Neural progenitor cell (in vitro differentiated cells): Measurements from ENCODE around the gene OR8S1. TPM values are rescaled to one million over a fixed set of nuclear protein-coding genes. Genes with fewer than 3 reads are reported as not detected.
A peak's percentile ranks its signal among the peaks of the same experiment; 100 is the strongest.

ENCODE experiments used
- DNase-seq: peaks from one replicate; pipeline ENCODE4 v3.0.0-alpha.2; 2016; ENCODE audit warnings: low spot score
- H2AFZ ChIP-seq: fragments of 200-600 bp; sonication (generic); replicated peaks from 2 replicates; pipeline ENCODE4 v1.6.1; 2016; ENCODE audit warnings: antibody characterized with exemption
- H3F3A ChIP-seq: fragments of 200-600 bp; sonication (generic); 2 replicates; pipeline ENCODE4 v1.6.1; 2016; ENCODE audit warnings: antibody characterized with exemption, low read depth
- H3K27ac ChIP-seq: fragments of 200-600 bp; sonication (generic); 2 replicates; pipeline ENCODE4 v1.5.1; 2016; ENCODE audit warnings: mild to moderate bottlenecking
- H3K27me3 ChIP-seq: fragments of 200-600 bp; sonication (generic); 2 replicates; pipeline ENCODE4 v1.6.1; 2016; ENCODE audit warnings: mild to moderate bottlenecking, moderate library complexity
- H3K36me3 ChIP-seq: fragments of 200-600 bp; sonication (generic); 2 replicates; pipeline ENCODE4 v1.5.1; 2016
- H3K4me1 ChIP-seq: fragments of 200-600 bp; sonication (generic); 2 replicates; pipeline ENCODE4 v1.6.1; 2016; ENCODE audit warnings: mixed run types
- H3K4me2 ChIP-seq: fragments of 200-600 bp; sonication (generic); 2 replicates; pipeline ENCODE4 v1.6.1; 2016
- H3K4me3 ChIP-seq: fragments of 200-600 bp; sonication (generic); 2 replicates; pipeline ENCODE4 v1.5.1; 2016
- H3K79me2 ChIP-seq: fragments of 200-600 bp; sonication (generic); 2 replicates; pipeline ENCODE4 v1.6.1; 2016; ENCODE audit warnings: low read depth
- H3K9ac ChIP-seq: fragments of 200-600 bp; sonication (generic); 2 replicates; pipeline ENCODE4 v1.6.1; 2016
- H3K9me3 ChIP-seq: fragments of 200-600 bp; sonication (generic); 2 replicates; pipeline ENCODE4 v1.5.1; 2016; ENCODE audit warnings: low read depth
- H4K20me1 ChIP-seq: fragments of 200-600 bp; sonication (generic); 2 replicates; pipeline ENCODE4 v1.6.1; 2016; ENCODE audit warnings: low read depth
- H3K27ac Mint-ChIP-seq: 3 replicates; pipeline ENCODE4 v1.8.0; 2021; ENCODE audit warnings: mixed read lengths
- H3K27me3 Mint-ChIP-seq: 2 replicates; pipeline ENCODE4 v1.8.0; 2022; ENCODE audit warnings: low read depth, mild to moderate bottlenecking, inconsistent platforms, moderate library complexity, mixed read lengths; ENCODE audit not compliant: insufficient read depth
- H3K36me3 Mint-ChIP-seq: 3 replicates; pipeline ENCODE4 v1.8.0; 2021; ENCODE audit warnings: mixed read lengths
- H3K4me1 Mint-ChIP-seq: 3 replicates; pipeline ENCODE4 v1.8.0; 2021; ENCODE audit warnings: mixed read lengths
- H3K4me3 Mint-ChIP-seq: 3 replicates; pipeline ENCODE4 v1.8.0; 2021; ENCODE audit warnings: mild to moderate bottlenecking, moderate library complexity, mixed read lengths
- H3K9me3 Mint-ChIP-seq: 3 replicates; pipeline ENCODE4 v1.8.0; 2020; ENCODE audit warnings: mixed read lengths
- EZH2 ChIP-seq: fragments of 200-600 bp; sonication (generic); IDR thresholded peaks from 2 replicates; pipeline ENCODE4 v1.6.1; 2017; ENCODE audit warnings: antibody characterized with exemption, mild to moderate bottlenecking, moderate library complexity
- EZH2phosphoT487 ChIP-seq: fragments of 200-600 bp; sonication (generic); IDR thresholded peaks from 2 replicates; pipeline ENCODE4 v1.6.1; 2017; ENCODE audit warnings: antibody characterized with exemption
- total RNA-seq: library from RNA; depleted of rRNA; stranded (reverse); fragments of >200 nt; gene quantifications from 2 replicates; pipeline ENCODE4 v1.2.3, GENCODE V29; 2015; ENCODE audit warnings: low replicate concordance
- TF ChIP-seq, protein P1 (sequence below): fragments of 200-600 bp; sonication (generic); IDR thresholded peaks from 2 replicates; pipeline ENCODE4 v1.5.1; 2017; ENCODE audit warnings: antibody characterized with exemption, mild to moderate bottlenecking

OR8S1 gene
- not detected in 2 replicates for total RNA-seq

DNA sequence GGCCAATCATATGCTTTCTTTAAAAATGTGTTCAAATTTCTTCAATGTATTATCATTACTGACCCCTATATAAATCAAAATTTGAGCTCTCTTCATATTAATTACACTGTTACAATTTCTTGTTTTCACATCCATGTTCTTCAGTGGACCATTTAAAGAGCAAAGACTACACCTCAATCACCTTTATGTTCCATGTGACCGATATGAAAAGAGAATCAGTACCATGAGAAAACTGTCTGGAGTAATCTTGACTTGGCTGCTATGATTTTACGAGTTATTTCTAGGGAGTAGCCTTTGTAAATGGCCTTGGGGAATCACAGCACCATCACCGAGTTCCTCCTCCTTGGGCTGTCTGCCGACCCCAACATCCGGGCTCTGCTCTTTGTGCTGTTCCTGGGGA, at the start of gene OR8S1:
TSS of gene OR8S1 (plus strand) at position 301 of the 400 bp plus-strand sequence. CDS start at position 301, 0 bp downstream.
- H2AFZ ChIP-seq, result peak within 1 kb of the TSS; percentile 0
- Mint-ChIP-seq H3K9me3 (peaks cover 2% of the 10 kb centered on the region), H3K4me1 (no peaks in the 10 kb centered on the region), H3K4me3 (no peak within 1 kb of the TSS), H3K27ac (no peak within 1 kb of the TSS), H3K36me3 (no peaks in the 10 kb centered on the region), H3K27me3 (peaks cover 2% of the 10 kb centered on the region)
- no peaks in the 10 kb centered on the region for H3K9me3 ChIP-seq
- DNase-seq, result no peak
- no peaks in the 10 kb centered on the region for H3K79me2 ChIP-seq
- no peaks in the 10 kb centered on the region for H4K20me1 ChIP-seq
- no peak within 1 kb of the TSS for H3K9ac ChIP-seq
- no peaks in the 10 kb centered on the region for H3F3A ChIP-seq
- H3K4me1 ChIP-seq, result no peaks in the 10 kb centered on the region
- TF ChIP-seq EZH2 (no peak), EZH2phosphoT487 (no peak)
- TF ChIP-seq, protein P1, sequence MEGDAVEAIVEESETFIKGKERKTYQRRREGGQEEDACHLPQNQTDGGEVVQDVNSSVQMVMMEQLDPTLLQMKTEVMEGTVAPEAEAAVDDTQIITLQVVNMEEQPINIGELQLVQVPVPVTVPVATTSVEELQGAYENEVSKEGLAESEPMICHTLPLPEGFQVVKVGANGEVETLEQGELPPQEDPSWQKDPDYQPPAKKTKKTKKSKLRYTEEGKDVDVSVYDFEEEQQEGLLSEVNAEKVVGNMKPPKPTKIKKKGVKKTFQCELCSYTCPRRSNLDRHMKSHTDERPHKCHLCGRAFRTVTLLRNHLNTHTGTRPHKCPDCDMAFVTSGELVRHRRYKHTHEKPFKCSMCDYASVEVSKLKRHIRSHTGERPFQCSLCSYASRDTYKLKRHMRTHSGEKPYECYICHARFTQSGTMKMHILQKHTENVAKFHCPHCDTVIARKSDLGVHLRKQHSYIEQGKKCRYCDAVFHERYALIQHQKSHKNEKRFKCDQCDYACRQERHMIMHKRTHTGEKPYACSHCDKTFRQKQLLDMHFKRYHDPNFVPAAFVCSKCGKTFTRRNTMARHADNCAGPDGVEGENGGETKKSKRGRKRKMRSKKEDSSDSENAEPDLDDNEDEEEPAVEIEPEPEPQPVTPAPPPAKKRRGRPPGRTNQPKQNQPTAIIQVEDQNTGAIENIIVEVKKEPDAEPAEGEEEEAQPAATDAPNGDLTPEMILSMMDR, result no peak
- no peak within 1 kb of the TSS for H3K4me3 ChIP-seq
- H3K27ac ChIP-seq, result no peak within 1 kb of the TSS
- no peaks in the 10 kb centered on the region for H3K36me3 ChIP-seq
- no peak within 1 kb of the TSS for H3K4me2 ChIP-seq
- H3K27me3 ChIP-seq, result no peaks in the 10 kb centered on the region

DNA sequence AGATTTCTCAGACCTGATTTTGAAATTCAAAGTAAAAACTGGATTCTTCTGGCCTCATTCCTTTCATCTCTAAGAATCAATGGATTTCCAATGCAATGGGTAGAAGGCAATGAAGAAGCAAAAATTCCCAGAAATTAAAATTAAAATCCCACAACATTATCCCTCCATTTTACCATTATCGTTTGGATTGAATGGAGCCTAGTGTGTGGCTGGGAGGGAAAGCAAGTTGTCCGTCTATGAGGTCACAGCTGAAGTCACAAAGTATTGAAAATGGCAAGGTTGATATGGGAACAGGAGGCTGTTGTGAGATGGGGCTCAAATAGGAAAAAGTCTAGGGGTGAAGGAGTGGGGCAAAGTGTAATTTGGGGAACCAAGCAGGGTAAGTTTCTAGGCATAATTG, 43.2 kb upstream of the OR8S1 start, which contains the start of gene C12orf54:
TSS of gene C12orf54 (plus strand) at position 301 of the 400 bp plus-strand sequence. CDS start 799 bp downstream, outside the sequence.
- H3K36me3 Mint-ChIP-seq, result no peaks in the 10 kb centered on the region
- H3K27ac Mint-ChIP-seq, result no peak within 1 kb of the TSS
- H3K4me3 Mint-ChIP-seq, result no peak within 1 kb of the TSS
- Histone ChIP-seq H3K79me2 (no peaks in the 10 kb centered on the region), H3K4me2 (no peak within 1 kb of the TSS), H3K27ac (no peak within 1 kb of the TSS), H3K4me1 (no peaks in the 10 kb centered on the region), H3K9ac (no peak within 1 kb of the TSS), H3K4me3 (no peak within 1 kb of the TSS), H3K27me3 (no peaks in the 10 kb centered on the region), H3K9me3 (no peaks in the 10 kb centered on the region), H3F3A (no peaks in the 10 kb centered on the region), H3K36me3 (no peaks in the 10 kb centered on the region), H4K20me1 (no peaks in the 10 kb centered on the region), H2AFZ (no peak within 1 kb of the TSS)
- H3K4me1 Mint-ChIP-seq, result no peaks in the 10 kb centered on the region
- no peaks in the 10 kb centered on the region for H3K9me3 Mint-ChIP-seq
- no peaks in the 10 kb centered on the region for H3K27me3 Mint-ChIP-seq
- TF ChIP-seq EZH2, result no peak
- TF ChIP-seq EZH2phosphoT487, result no peak
- TF ChIP-seq, protein P1, result no peak
- DNase-seq, result no peak

GRCh38 chr12:48482930-48483329, 42.5 kb upstream of the OR8S1 start:
- H3K4me3 ChIP-seq, result no peak overlapping the region
- H3K36me3 ChIP-seq, result no peaks in the 10 kb centered on the region
- no peaks in the 10 kb centered on the region for H3F3A ChIP-seq
- H4K20me1 ChIP-seq, result no peaks in the 10 kb centered on the region
- H3K9me3 Mint-ChIP-seq, result no peaks in the 10 kb centered on the region
- H3K4me2 ChIP-seq, result no peak overlapping the region
- H3K27me3 ChIP-seq, result no peaks in the 10 kb centered on the region
- H3K4me3 Mint-ChIP-seq, result no peak overlapping the region
- H3K27ac ChIP-seq, result no peak overlapping the region
- H3K27ac Mint-ChIP-seq, result no peak overlapping the region
- no peak overlapping the region for H2AFZ ChIP-seq
- no peaks in the 10 kb centered on the region for H3K4me1 Mint-ChIP-seq
- no peaks in the 10 kb centered on the region for H3K79me2 ChIP-seq
- H3K9ac ChIP-seq, result no peak overlapping the region
- no peaks in the 10 kb centered on the region for H3K9me3 ChIP-seq
- no peak for DNase-seq
- H3K36me3 Mint-ChIP-seq, result no peaks in the 10 kb centered on the region
- TF ChIP-seq EZH2 (no peak), EZH2phosphoT487 (no peak)
- TF ChIP-seq, protein P1, result no peak
- no peaks in the 10 kb centered on the region for H3K4me1 ChIP-seq
- H3K27me3 Mint-ChIP-seq, result no peaks in the 10 kb centered on the region
